Midbrain (tissue), 1 donor: Measurements from ENCODE around the gene ZNF638.

ENCODE experiments used
- DNase-seq: peaks from one replicate; lab custom pipeline; 2025; lab: John Stamatoyannopoulos, UW

The ZNF638 gene

GRCh38 chr2:71336802-71337201 lies 5.2 kb downstream of the ZNF638 start:
- DNase-seq, result no peak

- DNase-seq, result no peak
These were observed 6.2 kb downstream of the ZNF638 start for GRCh38 chr2:71337776-71338175.

GRCh38 chr2:71339685-71340084 lies 8.1 kb downstream of the ZNF638 start:
- no peak for DNase-seq

GRCh38 chr2:71340176-71340575 lies 8.6 kb downstream of the ZNF638 start:
- DNase-seq, result no peak

GRCh38 chr2:71341645-71342044 lies 10.1 kb downstream of the ZNF638 start:
- DNase-seq, result no peak

GRCh38 chr2:71346065-71346464 lies 14.5 kb downstream of the ZNF638 start:
- no peak for DNase-seq

- DNase-seq, result no peak
These were observed 15.9 kb downstream of the ZNF638 start for GRCh38 chr2:71347517-71347916.

GRCh38 chr2:71348302-71348701 lies 16.7 kb downstream of the ZNF638 start:
- no peak for DNase-seq

- DNase-seq, result no peak
These were observed 21.7 kb downstream of the ZNF638 start for GRCh38 chr2:71353248-71353647.

GRCh38 chr2:71358931-71359671 lies 27.5 kb downstream of the ZNF638 start:
- no peak for DNase-seq

GRCh38 chr2:71360434-71360975 lies 28.9 kb downstream of the ZNF638 start:
- DNase-seq, result no peak

GRCh38 chr2:71361631-71362030 lies 30.0 kb downstream of the ZNF638 start:
- DNase-seq, result no peak

- DNase-seq, result no peak
These were observed 30.9 kb downstream of the ZNF638 start for GRCh38 chr2:71362447-71362846.

- DNase-seq, result no peak
These were observed 38.4 kb downstream of the ZNF638 start for GRCh38 chr2:71370015-71370414.

GRCh38 chr2:71372042-71372441 lies 40.5 kb downstream of the ZNF638 start:
- DNase-seq, result no peak

GRCh38 chr2:71379086-71379485 lies 47.5 kb downstream of the ZNF638 start:
- DNase-seq, result no peak

GRCh38 chr2:71380665-71381064 lies 49.1 kb downstream of the ZNF638 start:
- no peak for DNase-seq

- no peak for DNase-seq
These were observed 53.4 kb downstream of the ZNF638 start for GRCh38 chr2:71385012-71385411.

GRCh38 chr2:71388214-71388613 lies 56.6 kb downstream of the ZNF638 start:
- DNase-seq, result no peak

- DNase-seq, result peak; percentile 85
These were observed 57.9 kb downstream of the ZNF638 start for GRCh38 chr2:71389384-71390072.

GRCh38 chr2:71393216-71393615 lies 61.6 kb downstream of the ZNF638 start:
- no peak for DNase-seq

- no peak for DNase-seq
These were observed 63.9 kb downstream of the ZNF638 start for GRCh38 chr2:71395471-71395870.

- no peak for DNase-seq
These were observed 70.8 kb downstream of the ZNF638 start for GRCh38 chr2:71402427-71402826.
